Left ventricle myocardium inferior (tissue), 1 donor: ENCODE results near the gene ARMH4. TPM values are rescaled to one million over a fixed set of nuclear protein-coding genes. Genes with fewer than 3 reads are reported as not detected.
A peak's percentile ranks its signal among the peaks of the same experiment; 100 is the strongest.

Experiments
- DNase-seq: peaks from one replicate; pipeline ENCODE4 v3.0.0-alpha.2; 2020
- H3K27ac ChIP-seq: fragments of 200-600 bp; replicated peaks from 2 replicates; pipeline ENCODE4 v1.8.0; 2021
- H3K27me3 ChIP-seq: fragments of 200-600 bp; 2 replicates; pipeline ENCODE4 v1.8.0; 2021; ENCODE audit warnings: low read depth
- H3K36me3 ChIP-seq: fragments of 200-600 bp; 2 replicates; pipeline ENCODE4 v1.8.0; 2021
- H3K4me1 ChIP-seq: fragments of 200-600 bp; 2 replicates; pipeline ENCODE4 v1.8.0; 2021
- H3K4me3 ChIP-seq: fragments of 200-600 bp; 2 replicates; pipeline ENCODE4 v1.8.0; 2021; ENCODE audit warnings: mild to moderate bottlenecking, moderate library complexity
- H3K9me3 ChIP-seq: fragments of 200-600 bp; replicated peaks from 2 replicates; pipeline ENCODE4 v1.8.0; 2021
- intact Hi-C: fragments of 100-400 bp; cut with micrococcal nuclease; formaldehyde crosslinking; loops from one replicate; pipeline ENCODE4 v1.11.0; 2022
- total RNA-seq: library from RNA; stranded (reverse); fragmentation: NEBNext Ultra II Directional; extraction: Animal tissue kit (Norgen Biotek cat#: 25700); gene quantifications from one replicate; pipeline ENCODE4 v1.2.1, GENCODE V29; 2021
- TF ChIP-seq, protein P1 (sequence below): fragments of 200-600 bp; IDR thresholded peaks from 2 replicates; pipeline ENCODE4 v1.8.0; 2021; ENCODE audit warnings: antibody characterized with exemption, mild to moderate bottlenecking, borderline replicate concordance
- donor health status: DM: no; HTN: yes; CAD: no; lungs with severe emphysema.

Gene ARMH4
- total RNA-seq, 1 donor from 2014 or later = 7.3 TPM

DNA sequence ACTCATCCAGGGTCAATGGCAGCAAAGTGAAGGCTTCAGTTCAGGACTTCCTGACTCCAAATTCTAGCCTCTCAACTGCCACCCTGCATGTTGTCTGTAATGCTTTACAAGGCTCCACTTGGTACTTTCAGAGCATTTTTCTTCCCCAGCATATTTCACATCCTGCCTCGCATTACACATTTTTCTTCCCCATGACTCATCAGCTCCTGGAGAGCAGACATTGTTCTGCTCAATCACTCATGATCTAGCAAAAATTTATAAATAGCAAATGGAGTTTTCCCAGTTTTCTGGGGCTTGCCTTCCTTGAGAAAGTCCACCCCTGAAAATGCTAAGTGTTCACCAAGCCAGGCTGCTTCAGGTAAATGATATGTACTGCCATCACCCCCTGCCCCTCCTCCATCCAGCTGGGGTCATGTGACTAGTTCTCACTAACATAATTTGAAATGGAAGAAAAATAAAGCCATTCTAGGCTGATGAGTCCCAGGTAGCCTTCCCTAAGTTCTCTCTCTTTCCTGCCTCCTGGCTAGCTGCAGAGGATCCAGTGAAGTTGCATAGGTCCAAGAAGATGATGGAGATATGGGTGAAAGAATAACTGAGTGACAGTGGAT, 69.4 kb downstream of the ARMH4 start:
- no peaks in the 10 kb centered on the region for H3K36me3 ChIP-seq
- intact Hi-C loops = no loop called here
- no peak overlapping the region for H3K4me3 ChIP-seq
- TF ChIP-seq, protein P1, sequence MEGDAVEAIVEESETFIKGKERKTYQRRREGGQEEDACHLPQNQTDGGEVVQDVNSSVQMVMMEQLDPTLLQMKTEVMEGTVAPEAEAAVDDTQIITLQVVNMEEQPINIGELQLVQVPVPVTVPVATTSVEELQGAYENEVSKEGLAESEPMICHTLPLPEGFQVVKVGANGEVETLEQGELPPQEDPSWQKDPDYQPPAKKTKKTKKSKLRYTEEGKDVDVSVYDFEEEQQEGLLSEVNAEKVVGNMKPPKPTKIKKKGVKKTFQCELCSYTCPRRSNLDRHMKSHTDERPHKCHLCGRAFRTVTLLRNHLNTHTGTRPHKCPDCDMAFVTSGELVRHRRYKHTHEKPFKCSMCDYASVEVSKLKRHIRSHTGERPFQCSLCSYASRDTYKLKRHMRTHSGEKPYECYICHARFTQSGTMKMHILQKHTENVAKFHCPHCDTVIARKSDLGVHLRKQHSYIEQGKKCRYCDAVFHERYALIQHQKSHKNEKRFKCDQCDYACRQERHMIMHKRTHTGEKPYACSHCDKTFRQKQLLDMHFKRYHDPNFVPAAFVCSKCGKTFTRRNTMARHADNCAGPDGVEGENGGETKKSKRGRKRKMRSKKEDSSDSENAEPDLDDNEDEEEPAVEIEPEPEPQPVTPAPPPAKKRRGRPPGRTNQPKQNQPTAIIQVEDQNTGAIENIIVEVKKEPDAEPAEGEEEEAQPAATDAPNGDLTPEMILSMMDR = no peak
- H3K4me1 ChIP-seq = peaks cover 23% of the 10 kb centered on the region
- no peaks in the 10 kb centered on the region for H3K9me3 ChIP-seq
- DNase-seq = no peak
- H3K27ac ChIP-seq = peak overlapping the region; percentile 49
- no peaks in the 10 kb centered on the region for H3K27me3 ChIP-seq

DNA sequence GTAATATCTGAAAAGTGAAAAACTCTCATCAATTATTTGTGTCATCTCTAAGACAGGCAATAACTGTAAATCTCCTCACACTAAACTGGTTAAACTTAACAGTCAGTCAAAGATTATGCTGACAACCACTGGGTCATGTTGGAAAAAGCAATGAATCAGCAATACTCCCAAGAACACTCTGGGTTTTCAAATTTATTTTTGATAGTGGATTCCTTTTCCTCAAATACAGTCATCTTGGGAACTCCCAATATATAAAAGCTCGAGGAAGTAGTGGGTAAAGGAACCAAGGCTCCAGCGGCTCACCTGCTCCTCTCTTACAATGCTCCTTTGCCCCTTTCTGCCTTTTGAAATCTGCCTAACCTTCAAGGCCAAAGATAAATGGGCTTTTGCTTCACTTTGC, 70.0 kb downstream of the ARMH4 start:
- Histone ChIP-seq H3K4me1 (peaks cover 27% of the 10 kb centered on the region), H3K9me3 (no peaks in the 10 kb centered on the region), H3K27ac (peak overlapping the region; percentile 49), H3K4me3 (no peak overlapping the region), H3K27me3 (no peaks in the 10 kb centered on the region), H3K36me3 (no peaks in the 10 kb centered on the region)
- intact Hi-C loops = no loop called here
- TF ChIP-seq, protein P1 = no peak
- no peak for DNase-seq

DNA sequence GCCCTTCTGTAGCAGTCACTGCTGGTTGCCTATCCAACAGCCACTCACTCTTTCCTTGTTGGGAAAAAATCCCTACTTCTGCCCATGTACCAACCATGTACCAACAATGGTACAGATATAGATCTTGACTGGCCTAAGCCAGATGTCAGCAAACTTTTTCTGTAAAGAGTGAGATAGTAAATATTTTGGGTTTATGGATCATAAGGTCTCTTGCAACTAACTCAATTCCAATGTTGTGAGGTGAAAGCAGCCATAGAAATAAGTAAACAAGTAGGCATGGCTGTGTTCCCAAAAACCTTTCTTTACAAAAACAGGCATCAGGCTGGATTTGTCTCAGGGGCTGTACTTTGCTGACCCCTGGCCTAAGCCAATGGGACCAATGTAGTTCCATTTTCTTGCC, 73.5 kb downstream of the ARMH4 start:
- TF ChIP-seq, protein P1 = no peak
- no peak overlapping the region for H3K4me3 ChIP-seq
- H3K9me3 ChIP-seq = no peaks in the 10 kb centered on the region
- H3K36me3 ChIP-seq = no peaks in the 10 kb centered on the region
- H3K27ac ChIP-seq = no peak overlapping the region
- H3K4me1 ChIP-seq = peaks cover 27% of the 10 kb centered on the region
- H3K27me3 ChIP-seq = no peaks in the 10 kb centered on the region
- DNase-seq = no peak
- intact Hi-C loops = no loop called here

DNA sequence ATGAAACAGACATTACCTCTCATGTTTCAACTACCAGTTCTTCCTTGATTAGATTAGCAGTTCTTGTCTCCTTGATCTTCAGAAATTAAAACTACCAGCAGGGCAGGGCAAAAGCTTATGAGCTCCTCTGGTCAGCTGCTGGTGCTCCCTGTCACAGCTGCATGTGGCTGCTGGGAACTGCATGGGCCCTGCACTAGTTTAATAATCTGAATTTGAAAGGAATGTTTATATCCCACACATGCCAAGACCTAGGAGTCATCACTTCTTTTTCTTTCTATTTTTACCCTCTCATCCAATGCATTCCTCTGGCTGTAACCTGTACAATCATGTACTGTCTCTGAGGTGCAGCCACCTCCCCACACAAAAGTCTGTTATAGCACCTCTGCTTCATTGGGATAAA, 73.9 kb downstream of the ARMH4 start:
- Histone ChIP-seq H3K9me3 (no peaks in the 10 kb centered on the region), H3K27ac (no peak overlapping the region), H3K27me3 (no peaks in the 10 kb centered on the region), H3K36me3 (no peaks in the 10 kb centered on the region), H3K4me3 (no peak overlapping the region), H3K4me1 (peaks cover 27% of the 10 kb centered on the region)
- TF ChIP-seq, protein P1 = no peak
- intact Hi-C loops = no loop called here
- no peak for DNase-seq

DNA sequence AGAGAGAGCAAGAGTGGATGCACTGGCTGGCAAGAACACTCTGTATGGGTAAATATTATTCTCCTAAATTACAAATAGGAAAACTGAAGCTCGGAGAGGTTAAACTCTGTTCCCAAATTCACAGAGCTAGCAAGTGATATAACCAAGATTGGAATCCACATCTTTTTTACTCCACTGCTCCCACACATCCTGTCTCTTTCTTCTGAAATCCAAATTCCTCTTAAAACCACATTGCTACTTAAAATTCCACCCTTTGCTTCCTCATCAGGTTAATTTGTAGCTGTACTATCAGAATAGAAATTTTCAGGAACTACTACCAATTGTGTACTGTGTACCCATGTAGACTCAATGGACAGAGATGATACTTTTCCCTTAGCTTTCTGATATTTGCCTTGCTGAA, 74.4 kb downstream of the ARMH4 start:
- no peaks in the 10 kb centered on the region for H3K27me3 ChIP-seq
- no peak overlapping the region for H3K4me3 ChIP-seq
- H3K27ac ChIP-seq = no peak overlapping the region
- no peak for DNase-seq
- no peaks in the 10 kb centered on the region for H3K9me3 ChIP-seq
- H3K4me1 ChIP-seq = peaks cover 22% of the 10 kb centered on the region
- H3K36me3 ChIP-seq = no peaks in the 10 kb centered on the region
- TF ChIP-seq, protein P1 = no peak
- intact Hi-C loops = no loop called here
